ENCODE measurements around the gene DMWD.
A peak's percentile ranks its signal among the peaks of the same experiment; 100 is the strongest.
"Not testable (repeated sequence)": the region's sequence is repeated elsewhere in the genome, so short reads cannot be mapped to it uniquely, and the experiment has no call there.

DMWD gene

DNA sequence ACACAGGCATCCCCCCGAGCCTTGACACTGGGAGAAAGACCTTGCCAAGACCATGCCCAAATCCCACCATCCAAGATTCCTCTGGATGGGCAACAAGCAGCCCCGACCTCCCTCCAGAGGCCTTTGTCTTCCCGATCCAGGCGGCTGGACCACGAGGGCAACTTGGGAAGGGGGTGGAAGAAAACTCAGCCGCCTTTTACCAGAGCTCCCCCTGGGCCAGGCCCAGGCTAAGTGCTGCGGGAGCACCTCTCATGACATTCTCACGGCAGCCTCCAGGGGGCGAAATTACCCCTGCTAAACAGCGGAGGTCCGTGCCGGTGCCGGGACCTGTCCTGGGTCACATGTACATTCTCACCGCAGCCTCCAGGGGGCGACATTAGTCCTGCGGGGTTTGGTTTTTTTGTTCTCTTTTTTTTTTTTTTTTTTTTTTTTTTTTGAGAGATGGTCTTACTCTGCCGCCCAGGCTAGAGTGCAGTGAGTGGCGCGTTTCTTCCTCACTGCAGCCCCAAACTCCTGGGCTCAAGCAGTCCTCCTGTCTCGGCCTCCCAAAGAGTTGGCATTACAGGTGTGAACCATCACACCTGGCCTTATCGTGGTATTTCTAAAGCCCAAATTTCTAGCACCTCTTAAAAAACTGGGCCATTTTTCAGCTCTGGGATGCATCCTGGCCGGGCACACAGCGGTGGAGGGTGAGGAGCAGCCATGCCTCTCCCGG, 24.5 kb upstream of the DMWD start:
- in situ Hi-C loops (cut with HindIII; ENCODE audit: low pct_ligation_motif_present, low pct_unique_long_range_greater_than_20kb, low sequenced_read_pairs), result no loop called here
- DNase-seq, result peak; percentile 90

DNA sequence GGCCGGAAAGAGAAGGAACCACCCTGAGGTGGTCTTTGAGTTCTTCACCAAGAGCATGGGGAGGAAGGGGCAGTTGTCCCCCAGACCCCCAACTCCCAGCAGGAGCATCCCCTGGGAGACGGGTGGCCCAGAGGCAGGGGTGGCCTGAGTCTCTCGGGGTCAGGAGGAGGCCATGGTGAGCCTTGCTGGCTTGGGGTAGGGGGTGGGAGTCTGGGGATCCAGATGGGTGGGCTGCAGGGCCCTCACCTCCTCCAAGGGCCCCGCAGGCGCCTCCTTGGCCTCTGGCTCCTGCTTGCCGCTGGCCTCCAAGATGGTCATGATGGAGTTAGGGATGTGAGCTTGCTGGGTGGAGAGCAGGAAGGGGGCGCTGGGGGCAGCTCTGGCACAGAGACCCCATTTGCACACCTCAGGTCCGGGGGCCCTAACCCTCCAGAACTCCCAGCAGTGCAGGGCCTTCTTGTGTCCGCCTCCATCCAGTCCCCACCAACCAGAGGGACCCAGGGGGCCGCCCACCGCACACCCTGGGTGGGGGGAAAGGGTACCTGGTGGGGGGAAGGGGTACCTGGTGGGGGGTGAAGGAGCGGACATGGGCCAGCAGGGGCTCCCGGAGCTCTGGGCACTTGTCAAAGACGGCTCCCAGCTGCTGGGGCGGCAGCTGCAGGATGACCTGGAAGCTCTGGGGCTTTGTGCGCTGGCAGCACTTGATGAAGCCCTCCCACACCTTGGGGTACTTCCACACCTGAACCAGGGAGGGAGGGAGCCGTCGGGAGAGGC, 23.8 kb upstream of the DMWD start:
- in situ Hi-C loops (cut with HindIII; ENCODE audit: low pct_ligation_motif_present, low pct_unique_long_range_greater_than_20kb, low sequenced_read_pairs), result no loop called here

DNA sequence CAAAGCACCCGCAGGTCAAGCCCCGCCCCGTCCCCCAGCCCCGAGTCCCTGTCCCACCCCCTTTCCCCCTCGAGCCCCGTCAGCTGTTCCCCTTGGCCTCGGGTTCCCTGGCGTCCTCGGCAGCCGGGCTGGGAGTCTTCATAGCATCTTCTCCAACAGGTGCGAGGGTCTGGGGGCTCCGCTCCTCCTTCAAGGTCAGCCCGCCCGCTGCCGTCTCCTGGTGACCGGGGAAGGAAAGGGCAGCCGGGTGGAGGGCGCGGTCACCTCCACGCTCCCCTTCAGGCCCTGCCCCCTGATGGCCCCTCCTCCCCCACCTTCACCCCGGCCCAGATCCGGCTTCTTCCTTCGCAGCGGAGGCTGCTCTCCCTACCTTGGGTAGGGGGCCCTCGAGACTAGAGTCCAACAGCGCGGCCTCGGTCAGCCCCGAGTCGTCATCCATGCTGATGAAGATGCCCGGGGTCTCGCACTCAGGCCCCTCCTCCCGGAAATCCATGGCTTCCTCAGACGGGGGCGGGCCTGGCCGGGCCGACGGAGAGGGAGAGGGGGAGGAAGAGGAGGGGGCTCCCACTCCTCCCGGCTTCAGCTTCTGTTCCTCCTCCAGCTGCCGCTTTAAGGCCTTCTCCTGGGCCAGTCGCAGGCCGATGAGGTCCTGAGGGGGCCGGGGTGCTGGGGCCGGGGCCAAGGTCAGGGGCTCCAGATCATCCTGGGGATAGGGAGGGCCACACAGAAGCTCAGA, 23.0 kb upstream of the DMWD start:
- no peak for DNase-seq

More for the DNA sequence above, 23.8 kb upstream of the DMWD start:
- DNase-seq, result no peak

DNA sequence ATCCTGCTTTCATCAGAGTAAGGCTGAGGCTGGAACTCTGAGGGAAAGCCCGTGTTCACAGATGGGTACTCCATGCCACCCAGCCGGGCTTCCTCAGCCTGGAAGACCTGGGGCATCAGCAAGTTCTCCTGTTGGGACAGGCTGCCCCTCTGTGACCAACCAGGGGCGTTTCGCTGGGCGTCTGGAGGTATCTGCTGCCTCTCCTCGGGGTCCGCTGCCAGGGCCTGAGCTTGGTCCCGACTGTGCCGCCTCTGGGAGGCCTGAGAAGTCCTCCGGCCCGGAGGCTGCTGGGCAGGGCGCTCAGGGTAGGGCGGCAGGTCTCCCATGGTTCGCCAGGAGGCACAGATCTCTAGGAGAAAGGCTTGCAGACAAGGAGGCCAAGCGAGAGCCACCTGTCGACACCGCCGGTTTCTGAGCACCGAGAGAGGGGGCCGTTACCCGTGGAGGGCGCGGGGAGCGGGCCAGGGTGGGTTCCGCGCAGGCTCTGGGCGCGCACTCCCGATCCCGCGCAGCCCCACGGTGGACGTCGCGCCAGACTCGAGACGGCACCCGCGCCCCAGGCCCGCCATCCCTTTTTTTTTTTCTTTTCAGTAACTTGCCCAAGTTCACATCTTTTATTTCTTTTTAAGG, 22.3 kb upstream of the DMWD start, which contains the start of gene RSPH6A:
Gene RSPH6A (minus strand): TSS at position 458 of the 630 bp plus-strand sequence. CDS start 132 bp downstream, at position 326.
- in situ Hi-C loops (cut with HindIII; ENCODE audit: low pct_ligation_motif_present, low pct_unique_long_range_greater_than_20kb, low sequenced_read_pairs), result no loop called here

More for the DNA sequence above, 23.0 kb upstream of the DMWD start:
- in situ Hi-C loops (cut with HindIII; ENCODE audit: low pct_ligation_motif_present, low pct_unique_long_range_greater_than_20kb, low sequenced_read_pairs), result no loop called here

DNA sequence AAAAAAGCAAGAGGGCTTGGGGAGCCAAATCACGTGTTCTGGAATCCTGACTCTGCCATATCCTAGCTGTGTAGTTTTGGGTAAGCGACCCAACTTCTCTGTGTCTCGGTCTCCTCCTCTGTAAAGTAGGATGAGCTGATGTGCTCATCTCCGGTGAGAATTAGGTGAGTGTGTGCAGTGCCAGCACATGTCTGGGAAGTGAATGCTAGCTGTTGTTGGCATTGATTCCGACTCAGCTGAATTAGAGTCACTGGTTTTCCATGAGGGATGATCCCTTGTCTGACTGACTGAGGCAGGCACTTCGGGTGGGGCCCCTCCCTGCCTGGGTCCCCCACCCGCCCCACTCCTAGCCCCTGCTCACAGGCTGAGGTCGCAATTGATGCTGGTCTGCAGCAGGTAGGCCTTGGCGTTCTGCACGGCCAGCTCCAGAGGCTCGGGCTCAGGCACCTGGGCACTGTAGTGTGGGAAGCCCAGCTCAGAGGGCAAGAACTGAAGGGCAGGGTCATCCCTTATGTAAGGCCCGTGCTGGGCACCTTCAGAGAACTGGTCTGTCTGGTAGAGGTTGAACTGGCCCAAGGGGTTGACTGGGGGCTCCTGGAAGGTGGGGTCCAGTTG, 21.6 kb upstream of the DMWD start:
- in situ Hi-C loops (cut with HindIII; ENCODE audit: low pct_ligation_motif_present, low pct_unique_long_range_greater_than_20kb, low sequenced_read_pairs), result no loop called here

More for the DNA sequence above, 22.3 kb upstream of the DMWD start, which contains the start of gene RSPH6A:
- no peak for DNase-seq

DNA sequence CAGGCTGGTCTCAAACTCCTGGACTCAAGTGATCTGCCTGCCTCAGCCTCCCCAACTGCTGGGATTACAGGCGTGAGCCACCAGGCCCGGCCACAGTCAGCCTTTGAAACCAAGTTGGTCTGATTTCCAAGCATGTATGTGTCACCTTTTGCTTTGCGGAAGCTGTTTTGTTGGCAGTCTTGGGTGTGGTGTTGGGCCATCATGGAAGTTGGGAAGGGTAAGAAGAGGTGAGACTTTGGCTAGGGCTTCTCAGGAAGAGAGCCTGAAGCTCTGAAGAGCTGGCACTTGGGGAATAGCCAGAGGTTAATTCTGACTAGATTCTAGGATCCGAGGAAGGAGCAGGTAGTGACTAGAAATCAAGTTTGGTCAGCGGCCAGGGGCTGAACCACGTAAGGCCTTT, 19.7 kb upstream of the DMWD start:
- no peak for DNase-seq

More for the DNA sequence above, 21.6 kb upstream of the DMWD start:
- no peak for DNase-seq

DNA sequence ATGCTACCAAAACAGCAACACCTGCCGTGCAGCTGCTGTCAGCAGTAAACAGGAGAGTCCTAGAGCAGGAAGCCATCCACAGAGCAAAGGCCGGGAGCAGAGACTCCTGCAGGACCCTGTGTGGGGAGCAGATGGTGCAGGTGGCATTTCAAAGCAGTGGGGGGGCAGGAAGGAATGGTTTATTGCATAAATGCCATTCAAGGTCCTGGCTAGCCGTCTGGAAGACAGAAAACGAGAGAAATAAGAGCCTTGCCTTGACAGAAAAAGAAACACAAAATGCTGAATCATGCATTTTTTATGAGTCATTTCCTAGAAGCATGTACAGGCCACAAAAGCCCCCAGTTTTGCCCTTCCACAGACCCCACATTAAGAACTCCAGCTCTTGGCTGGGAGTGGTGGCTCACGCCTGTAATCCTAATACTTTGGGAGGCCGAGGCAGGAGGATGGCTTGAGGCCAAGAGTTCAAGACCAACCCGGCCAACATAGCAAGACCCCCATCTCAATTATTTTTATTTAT, 17.1 kb upstream of the DMWD start:
- in situ Hi-C loops (cut with HindIII; ENCODE audit: low pct_ligation_motif_present, low pct_unique_long_range_greater_than_20kb, low sequenced_read_pairs), result no loop called here
- peak; percentile 15 for DNase-seq

More for the DNA sequence above, 19.7 kb upstream of the DMWD start:
- in situ Hi-C loops (cut with HindIII; ENCODE audit: low pct_ligation_motif_present, low pct_unique_long_range_greater_than_20kb, low sequenced_read_pairs), result no loop called here

DNA sequence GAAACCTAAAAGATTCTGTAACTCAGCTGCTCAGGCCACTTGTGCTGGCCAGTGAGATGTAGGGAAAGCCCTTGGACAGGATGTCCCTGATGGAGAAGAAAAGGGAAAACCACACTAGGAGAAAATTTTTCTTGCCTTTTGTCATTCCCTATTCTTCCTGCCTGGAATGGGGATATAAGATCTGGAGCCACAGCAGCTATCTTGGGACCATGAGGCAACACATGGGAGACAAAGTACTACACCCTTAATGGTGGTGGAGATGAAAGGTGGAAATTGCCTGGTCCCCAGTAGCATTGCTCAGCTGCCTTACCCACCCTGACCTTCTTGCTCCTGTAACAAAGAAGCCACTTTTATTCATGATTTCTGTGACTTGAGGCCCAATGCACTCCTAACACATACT, 13.1 kb upstream of the DMWD start:
- DNase-seq, result no peak
- in situ Hi-C loops (cut with HindIII; ENCODE audit: low pct_ligation_motif_present, low pct_unique_long_range_greater_than_20kb, low sequenced_read_pairs), result no loop called here

DNA sequence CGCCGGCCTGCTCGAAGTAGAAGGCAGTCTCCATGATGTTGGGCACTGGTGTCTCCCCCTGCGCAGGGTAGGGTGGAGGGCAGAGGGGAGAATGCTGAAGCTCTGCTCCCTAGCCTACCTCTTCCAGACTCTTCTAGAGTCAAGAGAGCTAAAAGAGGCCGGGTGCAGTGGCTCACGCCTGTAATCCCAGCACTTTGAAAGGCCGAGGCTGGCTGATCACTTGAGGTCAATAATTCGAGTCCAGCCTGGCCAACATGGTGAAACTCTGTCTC, 12.2 kb upstream of the DMWD start:
- in situ Hi-C loops (cut with HindIII; ENCODE audit: low pct_ligation_motif_present, low pct_unique_long_range_greater_than_20kb, low sequenced_read_pairs), result no loop called here
- DNase-seq, result no peak

DNA sequence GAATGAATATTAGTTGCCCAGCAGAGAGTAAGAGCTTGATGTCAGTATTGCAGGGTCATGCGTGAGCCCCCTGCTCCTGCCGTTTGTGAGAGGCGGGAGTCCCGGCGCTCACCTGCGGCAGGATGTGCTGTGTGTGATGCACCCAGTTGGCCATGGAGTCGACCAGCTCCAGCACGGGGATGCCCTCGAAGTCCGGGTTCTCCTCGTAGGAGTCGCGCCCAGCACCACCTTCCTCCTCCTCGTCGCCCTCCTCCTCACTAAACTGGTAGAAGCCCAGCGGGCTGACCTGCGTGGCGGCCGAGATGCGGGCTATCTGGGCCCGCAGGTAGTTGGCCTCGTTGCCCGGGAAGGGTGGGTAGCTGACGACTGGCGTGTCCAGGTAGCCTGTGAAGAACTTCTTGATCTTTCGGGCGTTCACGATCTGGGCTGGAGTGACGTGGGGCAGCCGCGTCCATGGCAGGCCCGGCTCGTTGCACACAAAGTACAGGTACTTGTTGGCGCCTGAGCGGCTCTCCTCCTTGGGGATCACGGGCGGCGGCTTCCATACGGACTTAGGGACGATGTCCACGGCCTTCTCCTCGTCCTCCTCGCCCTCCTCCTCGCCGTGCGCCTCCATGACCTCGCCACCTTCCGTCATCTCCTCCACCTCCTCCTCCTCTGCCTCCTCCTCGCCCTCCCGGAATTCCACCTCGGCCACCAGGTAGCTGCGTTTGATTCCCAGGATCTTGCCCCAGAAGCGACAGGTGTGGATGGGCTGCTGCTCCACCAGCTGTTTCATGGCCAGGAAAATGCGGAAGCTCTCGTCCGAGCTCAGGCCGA, 11.7 kb upstream of the DMWD start:
- no peak for DNase-seq
- in situ Hi-C loops (cut with HindIII; ENCODE audit: low pct_ligation_motif_present, low pct_unique_long_range_greater_than_20kb, low sequenced_read_pairs), result no loop called here

DNA sequence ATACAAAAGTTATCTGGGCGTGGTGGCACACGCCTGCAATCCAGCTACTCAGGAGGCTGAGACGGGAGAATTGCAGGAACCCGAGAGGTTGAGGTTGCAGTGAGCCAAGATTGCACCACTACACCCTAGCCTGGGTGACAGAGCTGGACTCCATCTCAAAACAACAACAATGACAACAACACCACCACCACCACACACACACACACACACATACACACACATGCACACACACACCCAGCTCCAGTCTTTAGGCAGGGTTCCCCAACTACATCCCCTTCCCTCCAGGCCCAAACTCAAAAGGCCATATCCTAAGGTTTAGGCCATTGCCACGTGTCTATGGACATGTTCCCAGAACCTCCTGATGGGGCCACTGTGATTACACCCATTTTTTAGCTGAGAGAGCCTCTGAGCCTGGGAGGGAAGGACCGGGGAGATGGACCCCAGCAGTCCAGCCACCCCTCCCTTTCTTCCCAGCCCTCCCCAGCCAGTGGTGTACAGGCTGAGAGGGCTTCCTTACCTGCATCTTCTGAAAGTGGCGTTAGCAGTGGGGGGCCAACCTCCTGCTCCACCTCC, 9.0 kb upstream of the DMWD start:
- in situ Hi-C loops (cut with HindIII; ENCODE audit: low pct_ligation_motif_present, low pct_unique_long_range_greater_than_20kb, low sequenced_read_pairs), result no loop called here
- DNase-seq, result no peak

DNA sequence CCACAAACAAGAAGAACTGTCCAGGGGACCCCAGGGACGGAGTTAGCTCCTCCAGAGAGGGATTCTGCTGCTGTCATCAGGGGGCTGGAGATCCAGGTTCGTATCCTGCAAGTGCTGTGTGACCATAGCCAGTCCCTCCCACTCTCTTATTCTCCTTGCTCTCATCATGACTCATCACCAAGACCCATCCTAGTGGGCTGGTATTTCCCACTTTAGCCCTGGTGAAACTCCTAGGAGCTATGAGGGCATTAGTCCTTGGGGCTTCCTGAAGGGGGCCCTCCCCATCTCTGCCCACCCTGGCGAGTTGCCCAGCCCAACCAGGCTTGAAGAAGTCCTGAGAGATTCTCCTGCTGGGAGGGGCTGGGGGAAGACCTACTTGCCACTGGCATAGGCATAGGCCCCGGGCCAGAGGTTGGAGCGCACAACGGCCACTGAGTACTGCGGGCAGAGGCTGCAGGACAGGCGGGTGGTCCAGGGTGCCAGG, 7.5 kb upstream of the DMWD start:
- in situ Hi-C loops (cut with HindIII; ENCODE audit: low pct_ligation_motif_present, low pct_unique_long_range_greater_than_20kb, low sequenced_read_pairs), result no loop called here
- peak; percentile 34 for DNase-seq

DNA sequence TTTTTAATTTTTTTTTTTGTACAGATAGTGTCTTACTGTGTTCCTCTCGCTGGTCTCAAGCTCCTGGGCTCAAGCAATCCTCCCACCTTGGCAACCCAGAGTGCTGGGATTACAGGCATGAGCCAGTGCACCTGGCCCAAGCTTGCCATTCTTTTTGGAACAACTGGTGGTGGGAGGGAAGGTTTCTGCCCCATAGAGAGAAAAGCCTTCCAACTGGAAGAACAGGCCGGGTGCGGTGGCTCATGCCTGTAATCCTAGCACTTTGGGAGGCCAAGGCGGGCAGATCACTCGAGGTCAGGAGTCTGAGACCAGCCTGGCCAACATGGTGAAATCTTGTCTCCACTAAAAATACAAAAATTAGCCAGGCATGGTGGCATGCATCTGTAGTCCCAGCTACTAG, 6.9 kb upstream of the DMWD start:
- in situ Hi-C loops (cut with HindIII; ENCODE audit: low pct_ligation_motif_present, low pct_unique_long_range_greater_than_20kb, low sequenced_read_pairs); DNase-seq: not testable (repeated sequence)

DNA sequence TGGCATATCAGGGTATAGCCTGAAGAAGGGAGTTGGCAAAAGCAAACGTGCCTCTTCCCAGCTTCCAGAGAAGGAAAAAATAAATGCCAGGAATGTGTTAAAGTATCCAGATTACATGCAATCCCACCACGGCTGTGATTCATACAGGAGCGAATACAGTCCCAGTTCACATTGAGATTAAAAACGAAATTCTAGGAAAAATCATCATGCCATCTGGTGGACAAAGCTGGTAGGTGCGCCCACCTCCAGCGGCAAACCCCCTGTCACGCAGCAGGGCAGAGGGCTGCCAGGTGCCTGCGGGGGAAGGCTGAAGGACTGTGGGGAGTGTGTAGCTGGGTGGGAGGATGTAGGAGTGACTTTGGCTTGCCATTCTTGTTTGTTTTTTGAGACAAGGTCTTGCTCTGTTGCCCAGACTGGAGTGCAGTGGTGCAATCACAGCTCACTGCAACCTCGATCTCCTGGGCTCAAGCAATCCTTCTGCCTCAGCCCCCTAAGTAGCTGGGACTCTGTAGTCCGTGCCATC, 6.4 kb upstream of the DMWD start:
- in situ Hi-C loops (cut with HindIII; ENCODE audit: low pct_ligation_motif_present, low pct_unique_long_range_greater_than_20kb, low sequenced_read_pairs), result no loop called here
- DNase-seq, result peak; percentile 53

DNA sequence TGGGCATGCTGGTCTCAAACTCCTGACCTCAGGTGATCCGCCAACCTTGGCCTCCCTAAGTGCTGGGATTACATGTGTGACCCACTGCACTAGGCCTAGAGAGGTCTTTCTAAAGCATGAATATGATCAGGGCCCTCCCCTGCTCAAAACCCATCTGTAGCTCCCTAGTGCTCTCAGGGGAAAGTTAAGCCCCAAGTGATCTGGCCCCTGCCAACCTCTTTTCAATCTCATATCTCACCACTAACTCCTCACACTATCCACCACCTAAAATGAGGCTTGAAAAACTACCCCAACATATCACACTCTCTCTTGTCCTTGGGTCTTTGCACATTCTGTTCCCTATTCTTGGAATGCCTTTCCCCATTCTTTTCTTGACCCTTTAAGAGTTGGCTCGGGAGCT, 2.0 kb upstream of the DMWD start:
- in situ Hi-C loops (cut with HindIII; ENCODE audit: low pct_ligation_motif_present, low pct_unique_long_range_greater_than_20kb, low sequenced_read_pairs), result no loop called here
- DNase-seq, result no peak

DNA sequence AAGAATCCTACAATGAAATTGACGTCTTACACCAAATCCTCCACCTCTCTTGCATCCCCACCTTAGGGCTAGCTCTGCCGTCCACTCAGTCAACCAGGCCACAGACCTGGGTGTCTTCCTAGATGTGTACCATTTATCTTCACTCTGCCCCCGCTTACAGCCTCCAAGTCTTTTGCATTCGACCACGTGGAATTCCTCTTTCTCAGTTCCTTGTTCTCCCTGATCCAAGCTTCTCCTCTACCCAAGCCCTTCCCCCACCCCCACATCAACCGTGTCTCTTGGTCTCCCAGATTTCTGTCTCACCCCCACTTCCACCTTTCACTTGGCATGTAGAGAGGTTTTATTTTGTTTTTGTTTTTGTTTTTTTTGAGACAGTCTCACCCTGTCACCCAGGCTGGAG, 1.2 kb upstream of the DMWD start:
- DNase-seq, result no peak
- in situ Hi-C loops (cut with HindIII; ENCODE audit: low pct_ligation_motif_present, low pct_unique_long_range_greater_than_20kb, low sequenced_read_pairs), result no loop called here

DNA sequence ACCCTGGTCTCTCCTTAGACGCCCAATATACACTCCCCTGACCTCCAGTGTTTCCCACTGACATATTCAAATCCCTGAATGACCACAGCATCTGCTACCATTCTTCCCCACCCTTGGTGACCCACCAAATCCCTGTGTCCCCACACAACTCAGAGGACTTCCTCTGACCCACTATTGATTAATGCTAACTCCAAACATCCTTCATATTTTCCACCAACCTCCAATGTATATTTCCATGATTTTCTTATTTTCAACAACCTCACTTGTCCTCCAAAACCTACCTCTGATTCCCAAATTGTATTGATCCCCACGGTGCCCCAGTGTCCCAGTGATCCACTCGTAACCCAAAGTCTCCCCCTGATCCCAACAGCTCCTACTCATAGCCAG, 526 bp upstream of the DMWD start:
- DNase-seq, result no peak
- in situ Hi-C loops (cut with HindIII; ENCODE audit: low pct_ligation_motif_present, low pct_unique_long_range_greater_than_20kb, low sequenced_read_pairs), result no loop called here
